PC-9 (cell line): ENCODE data around the gene C1orf74. TPM values are rescaled to one million over a fixed set of nuclear protein-coding genes. Genes with fewer than 3 reads are reported as not detected.

Experiments
- BruUV-seq: library from RNA; stranded (reverse); fragments of 400-500 nt; replicated peaks from 2 replicates; lab custom pipeline; 2021; lab: Mats Ljungman, UMichigan
- CTCF ChIA-PET: fragments of 300-600 bp; sonication (Branson Sonifier 250); formaldehyde crosslinking; loops from one replicate; lab custom pipeline; 2022; ENCODE audit warnings: antibody characterized with exemption; lab: Charles Lee
- POLR2A ChIA-PET: fragments of 300-600 bp; sonication (Branson Sonifier 250); formaldehyde crosslinking; loops from one replicate; lab custom pipeline; 2022; ENCODE audit warnings: antibody characterized with exemption; ENCODE audit not compliant: unreplicated experiment; lab: Charles Lee
- DNase-seq, 2 experiments: peaks; one replicate each; pipeline versions ENCODE4 v3.0.0 to v3.0.0-alpha.2; 2015 to 2022; ENCODE audit warnings: mixed read lengths in 1 of 2
- H2AFZ ChIP-seq: fragments of 200-600 bp; sonication (generic); 2 replicates; pipeline ENCODE4 v1.8.1; 2017; ENCODE audit warnings: antibody characterized with exemption
- H3F3A ChIP-seq: fragments of 200-600 bp; sonication (generic); 2 replicates; pipeline ENCODE4 v1.8.1; 2017; ENCODE audit warnings: antibody characterized with exemption, mild to moderate bottlenecking, low read depth; ENCODE audit not compliant: insufficient read depth
- H3K27ac ChIP-seq: fragments of 200-600 bp; sonication (generic); 2 replicates; pipeline ENCODE4 v1.6.1; 2016; ENCODE audit warnings: mixed run types
- H3K27me3 ChIP-seq: fragments of 200-600 bp; sonication (generic); 2 replicates; pipeline ENCODE4 v1.6.1; 2016; ENCODE audit warnings: low read depth, mixed run types; ENCODE audit not compliant: insufficient read depth
- H3K36me3 ChIP-seq: fragments of 200-600 bp; sonication (generic); 2 replicates; pipeline ENCODE4 v1.6.1; 2016; ENCODE audit warnings: low read depth, mixed run types
- H3K4me1 ChIP-seq: fragments of 200-600 bp; sonication (generic); replicated peaks from 2 replicates; pipeline ENCODE4 v1.6.1; 2016; ENCODE audit warnings: mixed run types; ENCODE audit not compliant: insufficient read depth
- H3K4me2 ChIP-seq: fragments of 200-600 bp; sonication (generic); 2 replicates; pipeline ENCODE4 v1.6.1; 2017; ENCODE audit warnings: mixed run types
- H3K4me3 ChIP-seq: fragments of 200-600 bp; sonication (generic); 2 replicates; pipeline ENCODE4 v1.6.1; 2016; ENCODE audit warnings: mixed run types
- H3K79me2 ChIP-seq: fragments of 200-600 bp; sonication (generic); 2 replicates; pipeline ENCODE4 v1.6.1; 2017; ENCODE audit warnings: low read depth, mixed run types
- H3K9me2 ChIP-seq: fragments of 200-600 bp; sonication (generic); 2 replicates; pipeline ENCODE4 v1.8.1; 2017; ENCODE audit warnings: mild to moderate bottlenecking; ENCODE audit not compliant: insufficient read depth
- H3K9me3 ChIP-seq: fragments of 200-600 bp; sonication (generic); 2 replicates; pipeline ENCODE4 v1.8.1; 2016; ENCODE audit warnings: low read depth; ENCODE audit not compliant: insufficient read depth
- H4K20me1 ChIP-seq: fragments of 200-600 bp; sonication (generic); 2 replicates; pipeline ENCODE4 v1.8.1; 2017; ENCODE audit not compliant: insufficient read depth
- CTCF ChIP-seq: fragments of 200-600 bp; sonication (generic); conservative IDR thresholded peaks from 2 replicates; pipeline ENCODE4 v1.6.1; 2017; ENCODE audit warnings: mixed run types, antibody characterized with exemption, mild to moderate bottlenecking, moderate library complexity
- EZH2 ChIP-seq: fragments of 200-600 bp; sonication (generic); IDR thresholded peaks from 2 replicates; pipeline ENCODE4 v1.8.0; 2017; ENCODE audit warnings: antibody characterized with exemption, low read depth
- intact Hi-C: fragments of 100-400 bp; cut with micrococcal nuclease; formaldehyde crosslinking; loops from one replicate; pipeline ENCODE4 v1.10.0; 2022; ENCODE audit not compliant: unreplicated experiment
- total RNA-seq: library from RNA; stranded (reverse); gene quantifications from 2 replicates; pipeline ENCODE4 v1.2.3, GENCODE V29; 2021

The C1orf74 gene
- total RNA-seq, 1 experiment from 2014 or later: 5.0 TPM

GRCh38 chr1:209780268-209780667 lies 4.1 kb downstream of the C1orf74 start:
- Histone ChIP-seq H3K4me1 (peaks cover 21% of the 10 kb centered on the region), H3K9me3 (peaks cover 4% of the 10 kb centered on the region; the same call in 1 of the 2 replicates), H3K9me2 (no peaks in the 10 kb centered on the region), H3K79me2 (peaks cover 19% of the 10 kb centered on the region), H3K27me3 (no peaks in the 10 kb centered on the region), H3K4me2 (no peak overlapping the region), H2AFZ (no peak overlapping the region), H3K4me3 (no peak overlapping the region), H4K20me1 (no peaks in the 10 kb centered on the region), H3F3A (peaks cover 7% of the 10 kb centered on the region; the same call in 1 of the 2 replicates), H3K27ac (no peak overlapping the region), H3K36me3 (peaks cover 5% of the 10 kb centered on the region; the same call in 1 of the 2 replicates)
- no peak for DNase-seq
- BruUV-seq: no TSS peak
- CTCF ChIA-PET: no interaction called here
- TF ChIP-seq EZH2 (no peak), CTCF (no peak)
- intact Hi-C loops: no loop called here
- POLR2A ChIA-PET: no interaction called here

- H3K4me3 ChIP-seq: no peak overlapping the region
- no peaks in the 10 kb centered on the region for H3K36me3 ChIP-seq
- no peaks in the 10 kb centered on the region for H3K27me3 ChIP-seq
- no peaks in the 10 kb centered on the region for H3K9me2 ChIP-seq
- no peak for DNase-seq
- BruUV-seq: no TSS peak
- TF ChIP-seq EZH2 (no peak), CTCF (no peak)
- CTCF ChIA-PET: interaction anchor here (0.6 kb wide), 2 partner anchors 32 to 54 kb away, joined by 3 to 4 read pairs; no protein-coding TSS in a partner anchor
- H2AFZ ChIP-seq: no peak overlapping the region
- H3F3A ChIP-seq: no peaks in the 10 kb centered on the region
- no peak overlapping the region for H3K27ac ChIP-seq
- H3K4me2 ChIP-seq: no peak overlapping the region
- H3K9me3 ChIP-seq: no peaks in the 10 kb centered on the region
- H3K4me1 ChIP-seq: peaks cover 8% of the 10 kb centered on the region; the same call in 1 of the 2 replicates
- no peaks in the 10 kb centered on the region for H4K20me1 ChIP-seq
- intact Hi-C loops: no loop called here
- peaks cover 7% of the 10 kb centered on the region for H3K79me2 ChIP-seq
- POLR2A ChIA-PET: no interaction called here
These were observed 6.3 kb downstream of the C1orf74 start for GRCh38 chr1:209778102-209778501.

GRCh38 chr1:209777587-209777986 lies 6.8 kb downstream of the C1orf74 start:
- DNase-seq: no peak
- Histone ChIP-seq H3K9me2 (no peaks in the 10 kb centered on the region), H3F3A (no peaks in the 10 kb centered on the region), H3K27ac (no peak overlapping the region), H3K36me3 (no peaks in the 10 kb centered on the region), H3K79me2 (peaks cover 2% of the 10 kb centered on the region), H3K4me2 (no peak overlapping the region), H3K4me3 (no peak overlapping the region), H3K4me1 (peaks cover 7% of the 10 kb centered on the region; the same call in 1 of the 2 replicates), H4K20me1 (no peaks in the 10 kb centered on the region), H2AFZ (no peak overlapping the region), H3K9me3 (no peaks in the 10 kb centered on the region), H3K27me3 (no peaks in the 10 kb centered on the region)
- no peak for TF ChIP-seq EZH2
- no peak for TF ChIP-seq CTCF
- BruUV-seq: no TSS peak
- intact Hi-C loops: no loop called here
- CTCF ChIA-PET: interaction anchor here (0.6 kb wide), 1 partner anchor 55 kb away, joined by 3 read pairs; no protein-coding TSS in a partner anchor
- POLR2A ChIA-PET: no interaction called here
